GM23338 (cell line): Measurements from ENCODE around the gene RMND1. TPM values are rescaled to one million over a fixed set of nuclear protein-coding genes. Genes with fewer than 3 reads are reported as not detected.

ENCODE experiments used
- ATAC-seq: fragments of 200-7000 bp; cut with Tn5 transposase; 3 replicates; pipeline ENCODE4 v1.9.1; 2020
- DNase-seq: peaks from one replicate; pipeline ENCODE4 v3.0.0-alpha.2; 2015; ENCODE audit warnings: low spot score
- H2AFZ ChIP-seq: fragments of 200-600 bp; sonication (generic); 2 replicates; pipeline ENCODE4 v1.8.0; 2016; ENCODE audit warnings: antibody characterized with exemption, mild to moderate bottlenecking, moderate library complexity
- H3F3A ChIP-seq: fragments of 200-600 bp; sonication (generic); replicated peaks from 2 replicates; pipeline ENCODE4 v1.8.0; 2017; ENCODE audit warnings: antibody characterized with exemption, mixed run types, low read depth
- H3K27ac ChIP-seq: fragments of 200-600 bp; sonication (generic); 2 replicates; pipeline ENCODE4 v1.6.1; 2016; ENCODE audit warnings: low read depth
- H3K27me3 ChIP-seq: fragments of 200-600 bp; sonication (generic); 2 replicates; pipeline ENCODE4 v1.8.0; 2016; ENCODE audit warnings: mild to moderate bottlenecking, mixed run types, moderate library complexity; ENCODE audit not compliant: insufficient read depth
- H3K36me3 ChIP-seq: fragments of 200-600 bp; sonication (generic); 2 replicates; pipeline ENCODE4 v1.8.0; 2016; ENCODE audit warnings: mild to moderate bottlenecking; ENCODE audit not compliant: insufficient read depth
- H3K4me1 ChIP-seq: fragments of 200-600 bp; sonication (generic); 2 replicates; pipeline ENCODE4 v1.8.0; 2016; ENCODE audit warnings: mild to moderate bottlenecking, moderate library complexity; ENCODE audit not compliant: insufficient read depth
- H3K4me2 ChIP-seq: fragments of 200-600 bp; sonication (generic); 2 replicates; pipeline ENCODE4 v1.7.1; 2017; ENCODE audit warnings: mixed run types
- H3K4me3 ChIP-seq: fragments of 200-600 bp; sonication (generic); 2 replicates; pipeline ENCODE4 v1.6.1; 2016; ENCODE audit warnings: mixed run types
- H3K79me2 ChIP-seq: fragments of 200-600 bp; sonication (generic); replicated peaks from 2 replicates; pipeline ENCODE4 v1.8.0; 2017; ENCODE audit warnings: mild to moderate bottlenecking; ENCODE audit not compliant: insufficient read depth
- H3K9me2 ChIP-seq: fragments of 200-600 bp; sonication (generic); 2 replicates; pipeline ENCODE4 v1.8.0; 2017; ENCODE audit not compliant: insufficient read depth
- H4K20me1 ChIP-seq: fragments of 200-600 bp; sonication (generic); replicated peaks from 2 replicates; pipeline ENCODE4 v1.8.0; 2017; ENCODE audit warnings: mild to moderate bottlenecking; ENCODE audit not compliant: insufficient read depth
- H3K27ac Mint-ChIP-seq: 2 replicates; pipeline ENCODE4 v1.8.0; 2020; ENCODE audit warnings: inconsistent platforms, mild to moderate bottlenecking, moderate library complexity, mixed read lengths
- H3K27me3 Mint-ChIP-seq: 3 replicates; pipeline ENCODE4 v1.8.0; 2022; ENCODE audit warnings: low read depth, mild to moderate bottlenecking, moderate library complexity, mixed read lengths, inconsistent platforms; ENCODE audit not compliant: insufficient read depth, poor library complexity
- H3K36me3 Mint-ChIP-seq: 3 replicates; pipeline ENCODE4 v1.8.0; 2021; ENCODE audit warnings: low read depth, mild to moderate bottlenecking, inconsistent platforms, moderate library complexity, mixed read lengths
- H3K4me1 Mint-ChIP-seq: 3 replicates; pipeline ENCODE4 v1.8.0; 2020; ENCODE audit warnings: mild to moderate bottlenecking, inconsistent platforms, mixed read lengths
- H3K4me3 Mint-ChIP-seq: 3 replicates; pipeline ENCODE4 v1.8.0; 2021; ENCODE audit warnings: moderate library complexity, mild to moderate bottlenecking, inconsistent platforms, mixed read lengths
- H3K9me3 Mint-ChIP-seq: 3 replicates; pipeline ENCODE4 v1.8.0; 2020; ENCODE audit warnings: moderate library complexity, mild to moderate bottlenecking, inconsistent platforms, mixed read lengths
- CREB1 ChIP-seq: fragments of 250-450 bp; sonication (Bioruptor Pico); IDR thresholded peaks from 2 replicates; pipeline ENCODE4 v1.5.0; 2020; ENCODE audit warnings: low read depth, mild to moderate bottlenecking, moderate library complexity
- CTCF ChIP-seq, 2 experiments: fragments of 200-600 bp in 1 of 2; sonication (generic) in 1 of 2; conservative IDR thresholded peaks; 2 replicates each; pipeline versions ENCODE4 v1.5.1 to v1.6.1; 2016 to 2017; ENCODE audit warnings: antibody characterized with exemption in 2 of 2, low read depth in 2 of 2, mild to moderate bottlenecking in 2 of 2, moderate library complexity in 1 of 2
- ETS1 ChIP-seq: IDR thresholded peaks from 2 replicates; pipeline ENCODE4 v1.6.1; 2016; ENCODE audit warnings: antibody characterized with exemption
- EZH2 ChIP-seq: fragments of 200-600 bp; sonication (generic); IDR thresholded peaks from one replicate; pipeline ENCODE4 v1.8.0; 2017; ENCODE audit warnings: antibody characterized with exemption, mild to moderate bottlenecking, low read depth; ENCODE audit not compliant: unreplicated experiment
- EZH2phosphoT487 ChIP-seq: fragments of 200-600 bp; sonication (generic); IDR thresholded peaks from one replicate; pipeline ENCODE4 v1.8.1; 2018; ENCODE audit warnings: antibody characterized with exemption; ENCODE audit not compliant: unreplicated experiment
- JUNB ChIP-seq: IDR thresholded peaks from one replicate; pipeline ENCODE4 v1.6.1; 2016; ENCODE audit warnings: antibody characterized with exemption; ENCODE audit not compliant: unreplicated experiment
- NANOG ChIP-seq: IDR thresholded peaks from 2 replicates; pipeline ENCODE4 v1.6.1; 2016; ENCODE audit warnings: antibody characterized with exemption, borderline replicate concordance
- POLR2AphosphoS5 ChIP-seq: IDR thresholded peaks from 2 replicates; pipeline ENCODE4 v1.6.1; 2016; ENCODE audit warnings: antibody characterized with exemption, low read depth
- REST ChIP-seq: IDR thresholded peaks from one replicate; pipeline ENCODE4 v1.6.1; 2018; ENCODE audit warnings: antibody characterized with exemption; ENCODE audit not compliant: unreplicated experiment
- STAT1 ChIP-seq: IDR thresholded peaks from one replicate; pipeline ENCODE4 v1.6.1; 2016; ENCODE audit warnings: antibody characterized with exemption; ENCODE audit not compliant: unreplicated experiment
- ZNF114 ChIP-seq: fragments of 250-450 bp; sonication (Bioruptor Pico); IDR thresholded peaks from 2 replicates; pipeline ENCODE4 v1.5.0; 2020; ENCODE audit warnings: mild to moderate bottlenecking, moderate library complexity
- ZNF331 ChIP-seq: fragments of 250-450 bp; sonication (Bioruptor Pico); IDR thresholded peaks from 2 replicates; pipeline ENCODE4 v1.5.0; 2020; ENCODE audit warnings: low read depth, mild to moderate bottlenecking, moderate library complexity
- polyA plus RNA-seq: library from polyadenylated mRNA; unstranded; fragments of >200 nt; fragmentation: Nextera tagmentation; extraction: Ambion mirVana; gene quantifications from 2 replicates; pipeline ENCODE4 v1.2.1, GENCODE V29; 2016
- total RNA-seq: library from RNA; depleted of rRNA; stranded (reverse); fragments of >200 nt; shearing (Covaris generic); gene quantifications from 2 replicates; pipeline ENCODE4 v1.2.3, GENCODE V29; 2014
- TF ChIP-seq, protein P1 (sequence below): fragments of 250-450 bp; sonication (Bioruptor Pico); IDR thresholded peaks from 2 replicates; pipeline ENCODE4 v1.5.0; 2020; ENCODE audit warnings: mild to moderate bottlenecking, moderate library complexity

Gene RMND1
- total and polyA plus RNA-seq, 2 experiments from 2014 or later, result 27.5 to 34.4 TPM

DNA sequence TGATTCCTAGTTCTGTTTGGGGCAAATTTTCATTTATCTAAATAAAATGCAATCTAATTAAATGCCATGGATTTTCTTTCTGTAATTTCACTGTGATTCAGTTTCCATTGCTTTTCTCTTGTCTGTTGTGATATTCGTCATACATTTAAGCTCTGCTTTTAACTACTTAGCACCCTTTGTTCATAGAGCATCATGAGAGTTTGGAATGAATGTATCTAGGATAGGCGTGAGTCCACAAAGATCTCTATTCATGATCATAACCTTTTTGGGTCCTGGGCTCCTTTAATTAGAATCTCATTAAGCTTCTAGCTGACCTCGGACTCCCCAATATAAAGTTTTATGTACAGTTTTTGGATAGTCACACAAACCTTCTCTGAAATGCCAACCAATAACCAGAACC, 93.5 kb downstream of the RMND1 start:
- no peak overlapping the region for H2AFZ ChIP-seq
- H3K27ac Mint-ChIP-seq, result peak overlapping the region; percentile 27; the same call in 1 of the 2 replicates
- no peak for DNase-seq
- H3K27me3 ChIP-seq, result no peaks in the 10 kb centered on the region
- no peaks in the 10 kb centered on the region for H3K27me3 Mint-ChIP-seq
- no peaks in the 10 kb centered on the region for H3F3A ChIP-seq
- 0 out of 2 replicates have a peak, but pooled peaks cover 3% of the 10 kb centered on the region for H4K20me1 ChIP-seq
- H3K9me3 Mint-ChIP-seq, result no peaks in the 10 kb centered on the region
- no peak overlapping the region for H3K27ac ChIP-seq
- no peaks in the 10 kb centered on the region for H3K9me2 ChIP-seq
- H3K4me2 ChIP-seq, result no peak overlapping the region
- no peak for ATAC-seq
- TF ChIP-seq EZH2phosphoT487 (no peak), JUNB (no peak), NANOG (no peak), CREB1 (CRISPR knock-in tag) (no peak), EZH2 (no peak), ZNF114 (CRISPR knock-in tag) (no peak), POLR2AphosphoS5 (no peak), ETS1 (no peak), CTCF (conservative IDR thresholded peaks at IDR 0.05; ENCODE audit: low read depth in 2 of 2) (no peak), REST (no peak), STAT1 (no peak), ZNF331 (CRISPR knock-in tag) (no peak)
- TF ChIP-seq, protein P1, sequence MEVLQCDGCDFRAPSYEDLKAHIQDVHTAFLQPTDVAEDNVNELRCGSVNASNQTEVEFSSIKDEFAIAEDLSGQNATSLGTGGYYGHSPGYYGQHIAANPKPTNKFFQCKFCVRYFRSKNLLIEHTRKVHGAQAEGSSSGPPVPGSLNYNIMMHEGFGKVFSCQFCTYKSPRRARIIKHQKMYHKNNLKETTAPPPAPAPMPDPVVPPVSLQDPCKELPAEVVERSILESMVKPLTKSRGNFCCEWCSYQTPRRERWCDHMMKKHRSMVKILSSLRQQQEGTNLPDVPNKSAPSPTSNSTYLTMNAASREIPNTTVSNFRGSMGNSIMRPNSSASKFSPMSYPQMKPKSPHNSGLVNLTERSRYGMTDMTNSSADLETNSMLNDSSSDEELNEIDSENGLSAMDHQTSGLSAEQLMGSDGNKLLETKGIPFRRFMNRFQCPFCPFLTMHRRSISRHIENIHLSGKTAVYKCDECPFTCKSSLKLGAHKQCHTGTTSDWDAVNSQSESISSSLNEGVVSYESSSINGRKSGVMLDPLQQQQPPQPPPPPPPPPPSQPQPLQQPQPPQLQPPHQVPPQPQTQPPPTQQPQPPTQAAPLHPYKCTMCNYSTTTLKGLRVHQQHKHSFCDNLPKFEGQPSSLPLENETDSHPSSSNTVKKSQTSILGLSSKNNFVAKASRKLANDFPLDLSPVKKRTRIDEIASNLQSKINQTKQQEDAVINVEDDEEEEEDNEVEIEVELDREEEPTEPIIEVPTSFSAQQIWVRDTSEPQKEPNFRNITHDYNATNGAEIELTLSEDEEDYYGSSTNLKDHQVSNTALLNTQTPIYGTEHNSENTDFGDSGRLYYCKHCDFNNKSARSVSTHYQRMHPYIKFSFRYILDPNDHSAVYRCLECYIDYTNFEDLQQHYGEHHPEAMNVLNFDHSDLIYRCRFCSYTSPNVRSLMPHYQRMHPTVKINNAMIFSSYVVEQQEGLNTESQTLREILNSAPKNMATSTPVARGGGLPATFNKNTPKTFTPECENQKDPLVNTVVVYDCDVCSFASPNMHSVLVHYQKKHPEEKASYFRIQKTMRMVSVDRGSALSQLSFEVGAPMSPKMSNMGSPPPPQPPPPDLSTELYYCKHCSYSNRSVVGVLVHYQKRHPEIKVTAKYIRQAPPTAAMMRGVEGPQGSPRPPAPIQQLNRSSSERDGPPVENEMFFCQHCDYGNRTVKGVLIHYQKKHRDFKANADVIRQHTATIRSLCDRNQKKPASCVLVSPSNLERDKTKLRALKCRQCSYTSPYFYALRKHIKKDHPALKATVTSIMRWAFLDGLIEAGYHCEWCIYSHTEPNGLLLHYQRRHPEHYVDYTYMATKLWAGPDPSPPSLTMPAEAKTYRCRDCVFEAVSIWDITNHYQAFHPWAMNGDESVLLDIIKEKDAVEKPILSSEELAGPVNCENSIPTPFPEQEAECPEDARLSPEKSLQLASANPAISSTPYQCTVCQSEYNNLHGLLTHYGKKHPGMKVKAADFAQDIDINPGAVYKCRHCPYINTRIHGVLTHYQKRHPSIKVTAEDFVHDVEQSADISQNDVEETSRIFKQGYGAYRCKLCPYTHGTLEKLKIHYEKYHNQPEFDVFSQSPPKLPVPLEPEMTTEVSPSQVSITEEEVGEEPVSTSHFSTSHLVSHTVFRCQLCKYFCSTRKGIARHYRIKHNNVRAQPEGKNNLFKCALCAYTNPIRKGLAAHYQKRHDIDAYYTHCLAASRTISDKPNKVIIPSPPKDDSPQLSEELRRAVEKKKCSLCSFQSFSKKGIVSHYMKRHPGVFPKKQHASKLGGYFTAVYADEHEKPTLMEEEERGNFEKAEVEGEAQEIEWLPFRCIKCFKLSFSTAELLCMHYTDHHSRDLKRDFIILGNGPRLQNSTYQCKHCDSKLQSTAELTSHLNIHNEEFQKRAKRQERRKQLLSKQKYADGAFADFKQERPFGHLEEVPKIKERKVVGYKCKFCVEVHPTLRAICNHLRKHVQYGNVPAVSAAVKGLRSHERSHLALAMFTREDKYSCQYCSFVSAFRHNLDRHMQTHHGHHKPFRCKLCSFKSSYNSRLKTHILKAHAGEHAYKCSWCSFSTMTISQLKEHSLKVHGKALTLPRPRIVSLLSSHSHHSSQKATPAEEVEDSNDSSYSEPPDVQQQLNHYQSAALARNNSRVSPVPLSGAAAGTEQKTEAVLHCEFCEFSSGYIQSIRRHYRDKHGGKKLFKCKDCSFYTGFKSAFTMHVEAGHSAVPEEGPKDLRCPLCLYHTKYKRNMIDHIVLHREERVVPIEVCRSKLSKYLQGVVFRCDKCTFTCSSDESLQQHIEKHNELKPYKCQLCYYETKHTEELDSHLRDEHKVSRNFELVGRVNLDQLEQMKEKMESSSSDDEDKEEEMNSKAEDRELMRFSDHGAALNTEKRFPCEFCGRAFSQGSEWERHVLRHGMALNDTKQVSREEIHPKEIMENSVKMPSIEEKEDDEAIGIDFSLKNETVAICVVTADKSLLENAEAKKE (CRISPR knock-in tag), result no peak
- H3K36me3 Mint-ChIP-seq, result peaks cover 12% of the 10 kb centered on the region; the same call in 2 of the 3 replicates
- H3K4me3 Mint-ChIP-seq, result no peak overlapping the region
- H3K4me1 Mint-ChIP-seq, result 0 out of 3 replicates have a peak, but pooled peaks cover 2% of the 10 kb centered on the region
- H3K4me1 ChIP-seq, result no peaks in the 10 kb centered on the region
- H3K36me3 ChIP-seq, result no peaks in the 10 kb centered on the region
- H3K4me3 ChIP-seq, result no peak overlapping the region
- no peaks in the 10 kb centered on the region for H3K79me2 ChIP-seq
